HG03108 (cell line): ENCODE results near the gene FANCC.
"Not testable (repeated sequence)": the region's sequence is repeated elsewhere in the genome, so short reads cannot be mapped to it uniquely, and the experiment has no call there.

Source experiments
- ATAC-seq: cut with Tn5 transposase; IDR thresholded peaks from one replicate; pipeline ENCODE4 v1.9.1; 2021; ENCODE audit warnings: moderate library complexity; ENCODE audit not compliant: unreplicated experiment

FANCC gene

DNA sequence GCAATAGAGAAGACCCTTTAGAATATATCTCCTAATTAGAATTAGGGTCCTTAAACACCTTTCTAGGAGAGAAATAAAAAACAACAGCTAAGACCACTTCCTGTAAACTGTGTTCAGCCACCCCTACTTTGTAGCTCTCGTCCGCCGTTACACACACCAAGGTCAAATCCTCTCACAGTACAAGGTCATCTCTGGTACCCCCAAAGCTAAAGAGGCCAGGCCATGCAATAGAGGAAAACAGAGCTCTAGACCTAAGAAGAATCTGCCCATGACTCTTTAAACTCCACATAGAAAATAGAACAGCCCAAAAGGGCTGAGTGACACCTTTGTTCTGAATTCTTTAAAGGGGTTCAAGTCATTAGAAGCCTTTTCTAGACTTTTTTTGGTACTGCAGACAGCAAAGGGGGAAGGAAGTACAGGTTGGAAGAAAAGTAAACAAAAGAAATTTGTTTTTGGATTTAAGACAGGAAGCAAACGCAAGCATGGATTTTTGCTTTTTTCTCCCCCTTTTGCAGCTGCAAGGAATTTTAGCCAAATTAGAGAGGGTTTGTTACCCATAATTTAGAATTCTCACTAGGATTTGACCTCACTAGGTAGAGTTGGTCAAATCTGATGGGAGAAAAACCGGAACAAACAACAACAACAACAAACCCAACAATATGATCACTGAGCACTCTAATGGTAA, 13.4 kb upstream of the FANCC start:
- no peak for ATAC-seq

DNA sequence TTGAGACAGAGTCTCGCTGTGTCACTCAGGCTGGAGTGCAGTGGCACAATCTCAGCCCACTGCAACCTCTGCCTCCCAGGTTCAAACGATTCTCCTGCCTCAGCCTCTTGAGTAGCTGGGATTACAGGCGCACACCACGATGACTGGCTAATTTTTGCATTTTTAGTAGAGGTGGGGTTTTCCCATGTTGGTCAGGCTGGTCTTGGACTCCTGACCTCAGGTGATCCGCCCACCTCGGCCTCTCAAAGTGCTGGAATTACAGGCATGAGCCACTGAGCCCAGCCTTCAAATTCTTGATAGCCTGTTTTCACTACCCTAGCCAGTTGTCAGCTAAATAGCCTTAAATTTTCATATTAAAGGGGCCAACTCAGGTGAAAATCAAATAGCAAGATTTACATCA, 11.6 kb upstream of the FANCC start:
- ATAC-seq: not testable (repeated sequence)

DNA sequence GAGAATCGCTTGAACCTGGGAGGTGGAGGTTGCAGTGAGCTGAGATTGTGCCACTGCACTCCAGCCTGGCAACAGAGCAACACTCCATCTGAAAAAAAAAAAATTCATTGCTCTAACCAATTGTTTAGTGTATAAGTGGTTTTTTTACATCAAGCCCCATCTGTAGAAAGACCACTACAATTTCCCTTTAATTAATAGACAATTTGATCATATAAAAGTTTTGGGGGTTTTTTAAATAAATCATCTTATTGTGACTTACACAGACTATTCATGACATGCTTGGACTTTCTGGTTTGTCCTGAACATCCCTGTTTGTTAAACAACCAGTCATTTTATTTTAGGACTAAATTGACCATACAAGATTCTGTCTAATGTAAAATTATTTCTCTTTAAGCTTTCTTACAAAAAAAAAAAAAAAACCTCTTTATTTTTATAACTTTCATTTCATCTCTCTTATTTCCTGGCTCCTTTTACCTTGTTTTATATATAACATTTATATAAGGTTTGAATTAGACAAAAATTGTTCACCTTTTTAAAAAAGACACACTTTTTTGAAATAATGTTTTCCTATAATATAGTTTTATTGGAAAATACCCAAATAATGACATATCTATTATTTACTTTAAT, 9.8 kb upstream of the FANCC start:
- ATAC-seq: no peak

DNA sequence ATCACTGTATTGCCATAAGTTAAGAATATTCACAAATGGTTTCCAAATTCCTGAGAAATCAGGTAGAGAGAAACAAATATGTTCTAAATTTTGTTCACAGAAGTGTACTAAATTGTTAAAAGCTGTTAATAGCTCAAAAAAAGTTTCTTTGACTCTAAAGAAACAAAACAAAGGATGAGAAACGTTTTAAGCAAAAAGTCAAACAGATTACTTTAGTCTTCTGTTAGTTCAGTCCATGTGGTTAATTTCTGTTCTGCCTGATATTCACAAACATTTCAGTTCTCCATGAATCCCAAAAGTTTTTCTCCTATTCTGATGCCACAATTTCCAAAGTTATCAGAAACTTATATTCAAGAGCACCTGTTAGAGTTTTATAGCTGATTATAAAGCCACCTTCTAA, 7.7 kb upstream of the FANCC start:
- no peak for ATAC-seq

DNA sequence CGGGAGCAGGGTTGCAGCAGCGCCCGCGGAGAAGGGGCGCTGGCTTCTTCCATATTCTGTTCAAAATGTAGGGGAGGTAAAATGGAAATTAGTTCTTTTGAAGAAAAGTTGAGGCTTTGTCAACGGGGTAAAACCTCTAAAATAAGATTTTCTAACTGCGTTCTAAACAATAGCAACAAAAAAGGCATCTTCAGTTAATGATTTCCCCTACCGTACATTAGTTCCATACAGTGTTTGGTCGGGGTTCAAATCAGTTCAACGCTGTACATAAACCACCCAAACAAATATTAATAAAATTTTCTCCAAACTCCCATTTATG, 343 bp upstream of the FANCC start:
- no peak for ATAC-seq

DNA sequence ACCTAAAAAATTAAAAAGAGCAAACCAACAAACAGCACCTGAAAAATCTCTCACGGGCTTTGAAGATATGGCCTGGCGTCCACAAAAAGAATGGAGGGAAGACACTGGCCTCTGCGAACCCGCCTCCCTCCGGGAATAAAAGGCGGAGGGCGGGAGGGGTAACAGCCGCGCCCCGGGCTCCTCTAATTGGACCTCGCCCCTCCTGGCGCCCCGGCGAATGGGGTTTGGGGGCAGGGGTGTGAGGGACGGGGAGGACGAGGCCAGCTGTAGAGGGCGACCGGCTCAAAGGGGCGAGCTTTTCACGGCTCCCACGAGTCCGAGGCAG, 753 bp downstream of the FANCC start:
- peak; percentile 51 for ATAC-seq

DNA sequence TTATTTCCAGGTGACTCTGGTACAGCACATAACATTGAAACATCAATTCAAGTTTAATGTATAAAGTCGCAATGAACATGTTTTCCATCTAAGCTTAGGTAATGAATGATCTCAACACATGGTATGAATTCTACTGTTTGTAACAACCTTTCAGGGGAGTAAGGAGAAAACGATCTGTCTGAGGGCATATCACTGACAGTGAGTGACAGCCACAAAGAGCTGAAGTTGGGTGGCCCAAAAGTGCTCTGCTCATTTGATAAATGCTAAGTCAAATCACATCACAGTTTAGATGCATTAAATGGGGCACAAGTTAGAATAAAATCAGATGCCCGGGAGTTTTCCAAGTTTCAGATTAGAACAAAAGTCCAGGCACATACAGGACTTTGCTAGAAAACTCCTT, 1.2 kb downstream of the FANCC start:
- no peak for ATAC-seq

DNA sequence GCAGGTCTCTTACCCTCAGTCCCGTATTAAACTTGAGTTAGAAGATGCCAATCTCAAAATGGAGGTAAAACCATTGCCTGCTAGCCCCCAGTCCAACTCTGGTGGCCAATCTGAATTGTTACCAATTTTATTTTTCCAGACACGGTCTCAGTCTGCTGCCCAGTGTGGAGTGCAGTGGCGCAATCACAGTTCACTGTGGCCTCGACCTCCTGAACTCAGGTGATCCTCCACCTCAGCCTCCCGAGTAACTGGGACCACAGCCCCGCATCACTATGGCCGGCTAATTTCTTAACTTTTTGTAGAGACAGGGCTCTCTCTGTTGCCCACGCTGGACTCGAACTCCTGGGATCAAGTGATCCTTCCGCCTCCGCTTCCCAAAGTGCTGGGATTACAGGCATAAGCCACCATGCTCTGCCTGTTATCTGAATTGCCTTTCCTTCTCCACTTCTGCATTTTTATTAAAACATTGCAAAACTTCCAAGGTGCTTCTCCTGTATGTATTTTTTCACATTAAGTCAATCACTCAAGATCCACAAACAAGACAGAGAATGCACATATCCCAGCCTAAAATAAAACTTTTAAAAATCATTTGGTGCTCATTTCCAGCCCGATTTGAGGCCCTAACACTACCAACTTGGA, 2.3 kb downstream of the FANCC start:
- no peak for ATAC-seq

DNA sequence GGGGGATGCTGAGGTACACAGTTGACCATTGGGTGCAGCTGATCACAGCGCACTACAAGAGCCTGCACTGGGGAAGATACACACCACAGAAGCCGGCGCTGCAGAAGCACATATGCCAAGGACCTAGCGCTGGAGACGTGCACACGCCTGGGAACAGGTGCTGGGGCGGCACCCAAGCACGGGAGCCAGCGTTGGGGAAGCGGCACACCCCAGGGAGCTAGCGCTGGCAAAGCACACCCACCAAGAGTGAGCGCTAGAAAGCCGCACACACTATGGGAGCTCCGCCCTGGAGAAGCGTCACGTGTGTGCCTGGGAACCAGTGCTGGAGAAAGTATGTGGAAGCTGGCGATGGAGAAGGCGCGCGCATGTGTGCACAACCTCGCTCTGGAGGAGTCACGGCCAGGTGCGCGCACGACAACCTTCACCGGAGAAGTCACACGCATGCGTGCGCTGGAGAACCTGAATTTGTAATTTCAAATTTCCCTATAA, 4.5 kb downstream of the FANCC start:
- no peak for ATAC-seq

DNA sequence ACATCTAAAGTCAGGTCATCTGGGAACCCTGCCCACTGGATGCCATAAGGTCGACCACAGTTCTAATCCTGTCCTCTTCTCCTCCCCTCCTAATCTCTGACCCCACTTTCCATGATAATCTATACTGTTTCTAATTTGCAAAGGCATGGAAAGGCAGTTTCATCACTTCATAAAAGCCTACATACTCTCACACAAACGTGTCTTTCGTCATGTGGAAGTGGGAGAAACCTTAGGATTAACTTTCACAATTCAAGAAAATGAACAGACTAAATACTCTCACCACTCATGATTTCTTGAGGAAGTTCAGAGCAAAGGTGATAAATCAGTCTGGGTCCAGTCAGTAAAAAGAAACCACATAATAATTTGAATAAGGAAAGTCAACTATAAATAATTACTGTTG, 5.5 kb downstream of the FANCC start:
- no peak for ATAC-seq

DNA sequence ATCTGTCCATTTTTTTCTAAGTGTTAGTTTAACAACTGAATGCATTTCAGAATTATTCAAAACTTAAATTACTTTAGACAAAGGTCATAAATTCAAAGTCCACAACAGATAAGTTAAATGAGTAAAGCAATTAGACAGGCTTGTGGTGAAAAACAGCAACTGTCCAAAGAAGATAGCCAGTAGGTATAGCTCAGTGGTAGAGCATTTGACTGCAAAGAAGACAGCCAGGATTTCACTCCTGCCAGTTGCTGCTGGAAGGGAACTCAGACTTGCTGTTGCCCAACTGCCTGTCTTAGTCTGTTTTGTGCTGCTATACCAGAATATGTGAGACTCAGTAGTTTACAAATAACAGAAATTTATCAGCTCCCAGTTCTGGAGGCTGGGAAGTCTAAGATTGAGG, 10.0 kb downstream of the FANCC start:
- no peak for ATAC-seq

DNA sequence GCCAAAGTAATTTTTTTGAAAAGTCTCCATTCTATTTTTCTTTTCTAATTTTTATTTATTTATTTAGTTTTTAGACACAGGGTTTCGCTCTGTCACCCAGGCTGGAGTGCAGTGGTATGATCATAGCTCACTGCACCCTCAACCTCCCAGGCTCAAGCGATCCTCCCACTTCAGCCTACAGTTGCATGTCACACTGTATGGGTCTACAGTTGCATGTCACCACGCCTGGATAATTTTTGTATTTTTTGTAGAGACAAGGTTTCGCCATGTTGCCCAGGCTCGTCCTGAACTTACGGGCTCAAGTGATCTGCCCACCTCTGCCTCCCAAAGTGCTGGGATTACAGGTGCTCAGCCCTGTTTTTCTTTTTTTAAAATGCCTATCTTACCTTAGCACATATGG, 10.7 kb downstream of the FANCC start:
- ATAC-seq: no peak

DNA sequence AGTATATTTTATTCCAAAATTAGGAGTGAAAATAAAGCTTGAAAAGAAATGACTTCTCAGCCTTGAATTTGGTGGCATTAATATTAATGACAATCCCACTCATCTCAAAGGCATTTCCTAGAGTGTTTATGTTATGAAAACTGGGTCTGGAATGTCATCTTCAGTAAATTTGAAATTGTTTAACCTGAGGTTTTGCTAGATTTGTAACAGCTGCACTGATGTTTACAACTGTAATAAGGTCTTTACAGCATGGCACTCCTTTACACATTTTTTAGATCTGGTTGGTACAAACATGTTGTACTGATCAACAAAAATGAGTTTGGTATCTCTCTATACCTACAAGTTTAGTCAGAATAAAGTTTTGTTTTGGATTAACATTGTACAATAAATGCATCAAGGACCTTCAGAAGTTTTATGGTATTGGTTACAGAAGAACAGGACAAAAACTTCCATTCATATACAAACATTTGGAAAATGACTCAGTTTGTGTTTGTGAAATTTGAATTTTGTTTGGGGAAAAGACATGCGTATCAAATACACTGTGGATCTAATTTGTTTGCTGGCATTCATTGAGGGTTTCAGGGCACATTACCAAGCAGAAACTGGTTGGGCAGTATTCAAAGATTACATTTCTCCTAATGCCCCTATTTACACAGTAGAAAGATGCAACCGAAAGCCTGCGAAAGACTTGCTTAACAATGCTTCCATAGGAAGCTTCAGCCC, 11.6 kb downstream of the FANCC start:
- no peak for ATAC-seq

DNA sequence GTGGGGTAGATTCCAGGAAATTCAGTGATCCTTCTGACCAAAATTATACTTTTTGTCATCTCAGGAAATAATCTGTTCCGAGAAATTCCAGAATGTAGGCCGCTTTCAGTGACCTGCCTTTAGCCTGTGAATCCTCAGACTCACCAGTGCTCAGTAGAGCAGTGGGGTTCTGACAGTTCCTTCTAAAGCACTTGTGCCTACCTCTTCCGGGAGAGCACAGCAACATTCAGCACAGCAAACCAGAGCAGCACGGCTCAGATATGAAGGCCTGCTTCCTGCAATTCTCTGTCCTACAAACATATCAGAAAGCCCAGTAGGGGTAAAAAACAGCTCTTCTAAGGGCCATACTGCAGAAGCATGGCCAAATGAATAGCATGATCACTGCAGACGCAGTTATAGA, 15.0 kb downstream of the FANCC start:
- ATAC-seq: no peak

DNA sequence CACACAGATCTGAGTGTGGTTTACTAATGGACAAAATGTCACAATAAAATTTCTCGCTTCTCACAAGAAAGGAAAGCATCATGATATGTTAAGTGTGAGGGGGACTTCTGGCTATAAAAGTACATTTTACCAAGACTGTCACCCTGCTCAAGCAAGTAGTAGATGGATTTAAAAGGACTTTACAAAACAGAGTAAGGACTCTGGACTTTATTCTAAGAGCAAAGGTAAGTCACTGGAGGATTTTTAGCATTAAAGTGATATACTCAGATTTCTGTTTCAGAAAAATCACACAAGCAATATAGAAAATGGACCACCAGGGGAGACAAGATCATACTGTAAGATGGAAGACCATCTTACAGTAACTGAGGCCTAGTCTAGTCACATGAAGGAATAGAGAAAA, 19.7 kb downstream of the FANCC start:
- no peak for ATAC-seq

DNA sequence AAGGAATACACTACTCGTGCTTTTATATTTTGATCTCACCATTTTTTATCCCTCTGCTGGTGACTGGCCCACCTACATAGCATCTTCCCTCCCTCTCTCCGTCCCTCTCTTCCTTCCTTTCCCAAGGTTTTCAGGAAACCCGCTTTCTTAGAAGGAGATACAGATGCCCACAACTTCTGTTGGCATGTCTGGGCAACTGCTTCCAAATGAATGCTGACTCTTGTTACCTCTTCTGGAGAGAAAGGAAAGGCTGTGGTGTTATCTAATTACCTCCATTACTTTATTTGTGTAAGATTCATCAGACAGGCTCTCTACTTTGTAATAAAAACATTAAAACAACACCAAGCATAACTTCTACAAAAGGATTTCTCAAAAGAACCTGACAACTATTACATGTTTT, 20.2 kb downstream of the FANCC start:
- ATAC-seq: no peak

DNA sequence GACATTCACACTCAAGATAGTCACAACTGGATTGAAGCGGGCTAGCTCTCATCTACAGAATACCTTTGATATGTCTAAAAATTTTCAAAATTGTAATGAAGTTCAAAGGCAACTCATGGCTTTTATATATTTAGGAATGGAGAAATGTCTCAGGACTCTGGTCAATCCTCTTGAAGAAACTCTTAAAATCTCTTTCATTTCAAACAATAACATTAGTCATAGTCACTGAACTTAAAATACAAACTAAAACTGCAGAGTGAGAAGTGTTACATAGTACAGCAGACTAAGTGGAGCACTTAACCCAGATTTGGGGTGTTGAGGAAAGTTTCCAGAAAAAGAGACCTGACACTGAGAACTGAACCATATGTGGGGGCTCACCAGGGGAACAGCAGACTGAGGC, 20.7 kb downstream of the FANCC start:
- ATAC-seq: no peak

DNA sequence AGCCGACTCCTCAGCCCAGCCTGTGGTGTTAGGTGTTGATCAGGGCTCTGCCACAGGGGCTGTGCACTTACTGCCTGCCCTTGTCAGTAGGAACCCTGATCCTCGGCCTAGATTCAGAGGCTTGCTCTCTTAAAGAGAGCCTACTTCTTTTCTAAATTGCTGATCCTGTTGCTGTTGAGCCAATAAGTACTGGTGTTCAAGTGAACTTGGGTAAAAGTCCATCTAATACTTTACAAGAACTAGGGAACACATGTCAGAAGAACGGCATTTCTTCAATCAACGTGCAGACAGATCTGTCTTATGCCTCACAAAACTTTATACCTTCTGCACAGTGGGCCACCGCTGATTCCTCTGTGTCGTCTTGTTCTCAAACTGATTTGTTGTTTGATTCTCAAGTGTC, 24.2 kb downstream of the FANCC start:
- ATAC-seq: not testable (repeated sequence)

DNA sequence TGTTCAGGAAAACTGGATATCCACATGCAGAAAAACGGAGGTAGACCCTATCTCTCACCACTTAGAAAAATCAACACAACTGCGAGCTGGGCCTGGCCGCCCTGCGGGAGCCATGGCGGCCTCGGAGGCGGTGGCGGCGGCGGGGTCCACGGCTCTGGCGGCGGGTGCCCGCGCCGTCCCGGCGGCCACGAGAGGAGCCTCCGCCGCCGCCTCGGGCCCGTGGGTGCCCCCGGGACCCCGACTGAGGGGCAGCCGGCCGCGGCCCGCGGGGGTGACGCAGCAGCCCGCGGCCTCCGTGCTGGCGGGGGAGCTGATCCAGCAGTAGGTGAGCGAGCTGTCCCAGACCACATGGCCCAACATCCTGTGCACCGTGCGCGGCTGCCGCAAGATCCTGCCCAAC, 25.3 kb downstream of the FANCC start:
- ATAC-seq: no peak

DNA sequence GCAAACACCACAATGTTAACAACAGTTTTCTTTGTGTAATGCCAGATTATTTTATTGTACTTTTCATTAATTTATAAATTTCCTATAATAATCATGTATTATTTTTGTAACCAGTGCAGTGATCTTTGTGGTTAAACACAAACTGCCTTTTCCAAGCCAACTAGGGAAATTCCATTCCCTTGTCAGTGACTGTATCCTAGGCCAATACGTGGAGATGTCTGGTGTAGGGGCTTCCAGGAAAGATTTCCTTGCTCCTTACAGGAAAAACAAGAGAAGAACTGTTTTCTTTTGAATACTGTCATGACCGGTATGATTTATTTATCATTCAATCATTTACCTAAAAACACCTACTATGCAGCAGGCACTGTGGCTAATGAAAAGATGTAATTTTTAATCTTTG, 31.4 kb downstream of the FANCC start:
- no peak for ATAC-seq

DNA sequence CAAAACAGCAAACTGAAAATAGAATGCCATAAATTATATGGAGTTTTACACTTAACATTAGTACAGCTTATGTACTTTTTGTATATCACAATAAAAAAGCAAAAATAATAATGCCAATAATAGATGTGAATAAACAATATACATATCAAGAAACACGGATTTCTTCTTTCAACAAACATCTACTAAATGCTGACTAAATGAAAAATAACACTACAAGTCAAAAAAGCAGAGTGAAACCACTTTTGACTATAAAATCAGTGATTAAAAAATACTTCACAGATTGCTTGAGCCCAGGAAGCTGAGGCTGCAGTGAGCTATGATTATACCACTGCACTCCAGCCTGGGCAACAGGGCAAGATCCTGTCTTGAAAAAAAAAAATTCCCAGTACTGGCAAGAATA, 32.2 kb downstream of the FANCC start:
- ATAC-seq: no peak
